Measurements from ENCODE around the gene CERS5. TPM values are rescaled to one million over a fixed set of nuclear protein-coding genes. Genes with fewer than 3 reads are reported as not detected.
A peak's percentile ranks its signal among the peaks of the same experiment; 100 is the strongest.

CERS5 gene
- 10 to 100 TPM; 72.0 to 77.6 TPM for total RNA-seq

- peak within 1 kb of the TSS; percentile 94 for H3K4me3 Mint-ChIP-seq
- peak; percentile 97 for ATAC-seq (replicated peaks)
- H3K27ac Mint-ChIP-seq: peak within 1 kb of the TSS; percentile 92
- no peaks in the 10 kb centered on the region for H3K27me3 Mint-ChIP-seq
- no peaks in the 10 kb centered on the region for H3K9me3 Mint-ChIP-seq
- peaks cover 11% of the 10 kb centered on the region for H3K4me1 Mint-ChIP-seq
- peaks cover 21% of the 10 kb centered on the region for H3K36me3 Mint-ChIP-seq (ENCODE audit: low read depth)
These were observed at the start of gene CERS5 for GRCh38 chr12:50167049-50167828. TSS of gene CERS5 (minus strand) at chr12:50167369. CDS start at chr12:50167297, 72 bp downstream.

- ATAC-seq (replicated peaks): peak; percentile 47
These were observed 47.9 kb upstream of the CERS5 start for GRCh38 chr12:50215033-50215432.

GRCh38 chr12:50214018-50214417, 46.8 kb upstream of the CERS5 start:
- H3K27me3 Mint-ChIP-seq: no peaks in the 10 kb centered on the region
- peaks cover 65% of the 10 kb centered on the region for H3K36me3 Mint-ChIP-seq (ENCODE audit: low read depth)

More at GRCh38 chr12:50215033-50215432, 47.9 kb upstream of the CERS5 start:
- H3K4me3 Mint-ChIP-seq: peak overlapping the region; percentile 48
- peaks cover 43% of the 10 kb centered on the region for H3K4me1 Mint-ChIP-seq
- H3K27ac Mint-ChIP-seq: peak overlapping the region; percentile 47
- peaks cover 75% of the 10 kb centered on the region for H3K36me3 Mint-ChIP-seq (ENCODE audit: low read depth)
- no peaks in the 10 kb centered on the region for H3K9me3 Mint-ChIP-seq
- no peaks in the 10 kb centered on the region for H3K27me3 Mint-ChIP-seq

GRCh38 chr12:50213439-50213838, 46.3 kb upstream of the CERS5 start:
- peak; percentile 66 for ATAC-seq (replicated peaks)

More at GRCh38 chr12:50214018-50214417, 46.8 kb upstream of the CERS5 start:
- Mint-ChIP-seq H3K4me1 (peaks cover 38% of the 10 kb centered on the region), H3K27ac (peak overlapping the region; percentile 83), H3K4me3 (peak overlapping the region; percentile 48), H3K9me3 (no peaks in the 10 kb centered on the region)
- no peak for ATAC-seq (replicated peaks)

GRCh38 chr12:50212071-50212467, 44.9 kb upstream of the CERS5 start:
- Mint-ChIP-seq H3K36me3 (ENCODE audit: low read depth) (peaks cover 57% of the 10 kb centered on the region), H3K9me3 (no peaks in the 10 kb centered on the region), H3K4me1 (peaks cover 33% of the 10 kb centered on the region), H3K27ac (peak overlapping the region; percentile 95), H3K27me3 (no peaks in the 10 kb centered on the region), H3K4me3 (peak overlapping the region; percentile 68)
- no peak for ATAC-seq (replicated peaks)

More at GRCh38 chr12:50213439-50213838, 46.3 kb upstream of the CERS5 start:
- Mint-ChIP-seq H3K27ac (peak overlapping the region; percentile 83), H3K9me3 (no peaks in the 10 kb centered on the region), H3K36me3 (ENCODE audit: low read depth) (peaks cover 59% of the 10 kb centered on the region), H3K27me3 (no peaks in the 10 kb centered on the region), H3K4me1 (peaks cover 38% of the 10 kb centered on the region), H3K4me3 (peak overlapping the region; percentile 48)

GRCh38 chr12:50211392-50212070, 44.4 kb upstream of the CERS5 start:
- peak overlapping the region; percentile 95 for H3K27ac Mint-ChIP-seq
- peaks cover 56% of the 10 kb centered on the region for H3K36me3 Mint-ChIP-seq (ENCODE audit: low read depth)
- peak overlapping the region; percentile 68 for H3K4me3 Mint-ChIP-seq
- H3K9me3 Mint-ChIP-seq: no peaks in the 10 kb centered on the region
- peaks cover 32% of the 10 kb centered on the region for H3K4me1 Mint-ChIP-seq
- no peak for ATAC-seq (replicated peaks)
- H3K27me3 Mint-ChIP-seq: no peaks in the 10 kb centered on the region

GRCh38 chr12:50207424-50207823, 40.3 kb upstream of the CERS5 start:
- Mint-ChIP-seq H3K27me3 (no peaks in the 10 kb centered on the region), H3K36me3 (ENCODE audit: low read depth) (peaks cover 74% of the 10 kb centered on the region), H3K4me3 (no peak overlapping the region), H3K27ac (no peak overlapping the region), H3K4me1 (peaks cover 10% of the 10 kb centered on the region), H3K9me3 (no peaks in the 10 kb centered on the region)
- no peak for ATAC-seq (replicated peaks)

- ATAC-seq (replicated peaks): no peak
- no peaks in the 10 kb centered on the region for H3K27me3 Mint-ChIP-seq
- H3K9me3 Mint-ChIP-seq: no peaks in the 10 kb centered on the region
- H3K27ac Mint-ChIP-seq: no peak overlapping the region
- peaks cover 77% of the 10 kb centered on the region for H3K36me3 Mint-ChIP-seq (ENCODE audit: low read depth)
- H3K4me3 Mint-ChIP-seq: no peak overlapping the region
- H3K4me1 Mint-ChIP-seq: no peaks in the 10 kb centered on the region
These were observed 38.5 kb upstream of the CERS5 start for GRCh38 chr12:50205648-50206047.

GRCh38 chr12:50203691-50204090, 36.5 kb upstream of the CERS5 start:
- H3K4me1 Mint-ChIP-seq: peaks cover 5% of the 10 kb centered on the region
- H3K27me3 Mint-ChIP-seq: no peaks in the 10 kb centered on the region
- H3K9me3 Mint-ChIP-seq: no peaks in the 10 kb centered on the region
- no peak overlapping the region for H3K27ac Mint-ChIP-seq
- no peak for ATAC-seq (replicated peaks)
- H3K36me3 Mint-ChIP-seq (ENCODE audit: low read depth): peaks cover 93% of the 10 kb centered on the region
- no peak overlapping the region for H3K4me3 Mint-ChIP-seq

GRCh38 chr12:50201987-50202521, 34.9 kb upstream of the CERS5 start:
- H3K27ac Mint-ChIP-seq: no peak overlapping the region
- H3K36me3 Mint-ChIP-seq (ENCODE audit: low read depth): peaks cover 98% of the 10 kb centered on the region
- no peaks in the 10 kb centered on the region for H3K9me3 Mint-ChIP-seq
- no peak for ATAC-seq (replicated peaks)
- H3K4me3 Mint-ChIP-seq: no peak overlapping the region
- H3K4me1 Mint-ChIP-seq: peaks cover 5% of the 10 kb centered on the region
- H3K27me3 Mint-ChIP-seq: no peaks in the 10 kb centered on the region

GRCh38 chr12:50200552-50201273, 33.5 kb upstream of the CERS5 start:
- Mint-ChIP-seq H3K36me3 (ENCODE audit: low read depth) (peaks cover 100% of the 10 kb centered on the region), H3K9me3 (no peaks in the 10 kb centered on the region), H3K4me1 (peaks cover 5% of the 10 kb centered on the region), H3K4me3 (no peak overlapping the region), H3K27ac (no peak overlapping the region), H3K27me3 (no peaks in the 10 kb centered on the region)
- ATAC-seq (replicated peaks): no peak

GRCh38 chr12:50198829-50199228, 31.7 kb upstream of the CERS5 start:
- Mint-ChIP-seq H3K4me1 (peaks cover 5% of the 10 kb centered on the region), H3K27ac (no peak overlapping the region), H3K36me3 (ENCODE audit: low read depth) (peaks cover 98% of the 10 kb centered on the region), H3K27me3 (no peaks in the 10 kb centered on the region), H3K4me3 (no peak overlapping the region), H3K9me3 (no peaks in the 10 kb centered on the region)
- no peak for ATAC-seq (replicated peaks)

- Mint-ChIP-seq H3K27me3 (no peaks in the 10 kb centered on the region), H3K27ac (no peak overlapping the region), H3K36me3 (ENCODE audit: low read depth) (peaks cover 95% of the 10 kb centered on the region), H3K4me1 (peaks cover 5% of the 10 kb centered on the region), H3K9me3 (no peaks in the 10 kb centered on the region), H3K4me3 (no peak overlapping the region)
- ATAC-seq (replicated peaks): no peak
These were observed 30.1 kb upstream of the CERS5 start for GRCh38 chr12:50197297-50197727.

- peaks cover 95% of the 10 kb centered on the region for H3K36me3 Mint-ChIP-seq (ENCODE audit: low read depth)
- no peaks in the 10 kb centered on the region for H3K27me3 Mint-ChIP-seq
- H3K4me1 Mint-ChIP-seq: peaks cover 5% of the 10 kb centered on the region
- no peaks in the 10 kb centered on the region for H3K9me3 Mint-ChIP-seq
- ATAC-seq (replicated peaks): no peak
- H3K4me3 Mint-ChIP-seq: no peak overlapping the region
- H3K27ac Mint-ChIP-seq: no peak overlapping the region
These were observed 29.4 kb upstream of the CERS5 start for GRCh38 chr12:50196537-50196936.

Data from activated T-helper 17 cell treated with anti-CD3 and anti-CD28 coated beads, Interleukin-2, amount 50 U/mL, for 72 hours (primary cell).